IMR-90 (cell line): Measurements from ENCODE around the gene INF2. TPM values are rescaled to one million over a fixed set of nuclear protein-coding genes. Genes with fewer than 3 reads are reported as not detected.

ENCODE experiments used
- ATAC-seq: fragments of 200-7000 bp; cut with Tn5 transposase; 2 replicates; pipeline ENCODE4 v1.9.1; 2020; ENCODE audit warnings: low read depth, mild to moderate bottlenecking, moderate library complexity
- BruUV-seq: library from RNA; stranded (reverse); fragments of 400-500 nt; replicated peaks from 2 replicates; lab custom pipeline; 2021; lab: Mats Ljungman, UMichigan
- CTCF ChIA-PET: fragments of 300-600 bp; formaldehyde crosslinking; extraction: SDS; loops from one replicate; lab custom pipeline; 2021; ENCODE audit warnings: antibody characterized with exemption; lab: Yijun Ruan, JAX
- POLR2A ChIA-PET: fragments of 300-600 bp; sonication (Branson Sonifier 250); formaldehyde crosslinking; loops from one replicate; lab custom pipeline; 2022; ENCODE audit warnings: antibody characterized with exemption; ENCODE audit not compliant: unreplicated experiment; lab: Charles Lee
- DNase-seq: peaks from one replicate; pipeline ENCODE4 v3.0.0; 2013
- H2AFZ ChIP-seq: replicated peaks from 2 replicates; pipeline ENCODE3; 2013; ENCODE audit warnings: low read length, mild to moderate bottlenecking; ENCODE audit not compliant: poor library complexity
- H2AK5ac ChIP-seq: 2 replicates; pipeline ENCODE4 v1.6.1; 2013; ENCODE audit warnings: low read depth, low read length, inconsistent platforms
- H2AK9ac ChIP-seq: replicated peaks from 2 replicates; pipeline ENCODE3; 2013; ENCODE audit warnings: mild to moderate bottlenecking, low read depth, low read length, moderate library complexity; ENCODE audit not compliant: poor library complexity
- H2BK120ac ChIP-seq: 2 replicates; pipeline ENCODE4 v1.6.1; 2013; ENCODE audit warnings: low read depth, low read length, inconsistent platforms
- H2BK15ac ChIP-seq: 3 replicates; pipeline ENCODE4 v1.6.1; 2013; ENCODE audit warnings: low read depth, low read length, inconsistent platforms
- H2BK20ac ChIP-seq: 2 replicates; pipeline ENCODE4 v1.6.1; 2013; ENCODE audit warnings: low read depth, mild to moderate bottlenecking, inconsistent platforms, low read length, moderate library complexity
- H2BK5ac ChIP-seq: 2 replicates; pipeline ENCODE4 v1.6.1; 2013; ENCODE audit warnings: mild to moderate bottlenecking, low read depth, low read length, inconsistent platforms; ENCODE audit not compliant: poor library complexity, severe bottlenecking
- H3K14ac ChIP-seq: replicated peaks from 2 replicates; pipeline ENCODE4 v1.6.1; 2013; ENCODE audit warnings: low read depth, low read length, inconsistent platforms
- H3K18ac ChIP-seq: 2 replicates; pipeline ENCODE4 v1.6.1; 2013; ENCODE audit warnings: low read depth, low read length, control low read depth
- H3K23ac ChIP-seq: 2 replicates; pipeline ENCODE4 v1.6.1; 2013; ENCODE audit warnings: low read depth, low read length, inconsistent platforms
- H3K27ac ChIP-seq: 2 replicates; pipeline ENCODE4 v1.5.1; 2013; ENCODE audit warnings: mild to moderate bottlenecking, control low read depth, low read length; ENCODE audit not compliant: insufficient read depth
- H3K27me3 ChIP-seq: 2 replicates; pipeline ENCODE4 v1.6.1; 2013; ENCODE audit warnings: low read length; ENCODE audit not compliant: control insufficient read depth, insufficient read depth
- H3K36me3 ChIP-seq: 2 replicates; pipeline ENCODE4 v1.6.1; 2013; ENCODE audit warnings: low read length, mixed read lengths; ENCODE audit not compliant: control insufficient read depth, insufficient read depth
- H3K4ac ChIP-seq: 2 replicates; pipeline ENCODE4 v1.6.1; 2013; ENCODE audit warnings: low read depth, low read length, inconsistent platforms
- H3K4me1 ChIP-seq: 2 replicates; pipeline ENCODE4 v1.6.1; 2013; ENCODE audit warnings: low read length, mixed read lengths; ENCODE audit not compliant: control insufficient read depth, insufficient read depth
- H3K4me2 ChIP-seq: 2 replicates; pipeline ENCODE4 v1.6.1; 2013; ENCODE audit warnings: low read depth, mild to moderate bottlenecking, control low read depth, low read length, moderate library complexity
- H3K4me3 ChIP-seq: 2 replicates; pipeline ENCODE4 v1.5.1; 2013; ENCODE audit warnings: low read depth, mild to moderate bottlenecking, control low read depth, low read length, moderate library complexity; ENCODE audit not compliant: insufficient read depth
- H3K56ac ChIP-seq: 2 replicates; pipeline ENCODE4 v1.6.1; 2013; ENCODE audit warnings: low read length, inconsistent platforms; ENCODE audit not compliant: insufficient read depth; ENCODE audit errors: extremely low read depth
- H3K79me1 ChIP-seq, 2 experiments: 2 replicates each; pipeline ENCODE4 v1.6.1; 2013; ENCODE audit warnings: low read length in 2 of 2, inconsistent platforms in 1 of 2, low read depth in 1 of 2
- H3K9ac ChIP-seq: 2 replicates; pipeline ENCODE4 v1.6.1; 2013; ENCODE audit warnings: low read depth, low read length, control low read depth
- H3K9me1 ChIP-seq: 2 replicates; pipeline ENCODE4 v1.6.1; 2013; ENCODE audit warnings: low read length, inconsistent platforms; ENCODE audit not compliant: insufficient read depth
- H3K9me3 ChIP-seq: 2 replicates; pipeline ENCODE4 v1.6.1; 2013; ENCODE audit warnings: low read length; ENCODE audit not compliant: control insufficient read depth, insufficient read depth
- H4K20me1 ChIP-seq: 2 replicates; pipeline ENCODE4 v1.6.1; 2013; ENCODE audit warnings: low read length, inconsistent platforms; ENCODE audit not compliant: insufficient read depth
- H4K5ac ChIP-seq: 2 replicates; pipeline ENCODE4 v1.6.1; 2013; ENCODE audit warnings: mild to moderate bottlenecking, low read depth, low read length, control low read depth
- H4K8ac ChIP-seq, 2 experiments: 2 replicates each; pipeline ENCODE4 v1.6.1; 2013; ENCODE audit warnings: low read depth in 2 of 2, low read length in 2 of 2, control low read depth in 1 of 2, inconsistent platforms in 1 of 2
- H4K91ac ChIP-seq: 2 replicates; pipeline ENCODE4 v1.6.1; 2013; ENCODE audit warnings: low read depth, low read length, inconsistent platforms; ENCODE audit not compliant: insufficient read depth
- BHLHE40 ChIP-seq: fragments of 150-350 bp; IDR thresholded peaks from 2 replicates; pipeline ENCODE4 v1.6.1; 2016; ENCODE audit warnings: mild to moderate bottlenecking, low read depth, low read length
- CEBPB ChIP-seq: IDR thresholded peaks from 2 replicates; pipeline ENCODE4 v1.6.1; 2012; ENCODE audit warnings: low read depth, low read length, improper control_type of control experiment
- CHD1 ChIP-seq: IDR thresholded peaks from 2 replicates; pipeline ENCODE4 v1.6.1; 2012; ENCODE audit warnings: low read depth, low read length, improper control_type of control experiment
- FOS ChIP-seq: fragments of 150-350 bp; IDR thresholded peaks from 2 replicates; pipeline ENCODE4 v1.6.1; 2016; ENCODE audit warnings: low read depth, low read length
- MAFK ChIP-seq: IDR thresholded peaks from 2 replicates; pipeline ENCODE4 v1.6.1; 2012; ENCODE audit warnings: low read depth, low read length, improper control_type of control experiment
- MAZ ChIP-seq: IDR thresholded peaks from 2 replicates; pipeline ENCODE4 v1.6.1; 2012; ENCODE audit warnings: low read depth, mild to moderate bottlenecking, low read length, improper control_type of control experiment, moderate library complexity, borderline replicate concordance
- MXI1 ChIP-seq: IDR thresholded peaks from 2 replicates; pipeline ENCODE4 v1.6.1; 2012; ENCODE audit warnings: low read depth, mild to moderate bottlenecking, low read length, moderate library complexity, borderline replicate concordance
- NFE2L2 ChIP-seq: fragments of 150-350 bp; IDR thresholded peaks from 2 replicates; pipeline ENCODE4 v1.6.1; 2016; ENCODE audit warnings: low read depth, mild to moderate bottlenecking, low read length
- POLR2A ChIP-seq: IDR thresholded peaks from 2 replicates; pipeline ENCODE4 v1.6.1; 2012; ENCODE audit warnings: mild to moderate bottlenecking, low read depth, low read length
- RAD21 ChIP-seq: IDR thresholded peaks from 2 replicates; pipeline ENCODE4 v1.6.1; 2012; ENCODE audit warnings: low read length, improper control_type of control experiment
- RCOR1 ChIP-seq: IDR thresholded peaks from 2 replicates; pipeline ENCODE4 v1.6.1; 2012; ENCODE audit warnings: mild to moderate bottlenecking, low read length, improper control_type of control experiment; ENCODE audit not compliant: insufficient replicate concordance
- RFX5 ChIP-seq: IDR thresholded peaks from 2 replicates; pipeline ENCODE4 v1.8.0; 2012; ENCODE audit warnings: low read depth, mild to moderate bottlenecking, low read length, moderate library complexity
- SMC3 ChIP-seq: fragments of 150-350 bp; IDR thresholded peaks from 2 replicates; pipeline ENCODE4 v1.6.1; 2016; ENCODE audit warnings: low read depth, mild to moderate bottlenecking, antibody characterized with exemption, low read length, moderate library complexity
- WGBS, 2 experiments: methylation state at CpG; one replicate each; pipeline versions ENCODE4 v1.1.5 to v1.1.7; 2013; ENCODE audit warnings: missing lambda C conversion rate in 2 of 2; ENCODE audit not compliant: insufficient read length in 1 of 2; ENCODE audit errors: extremely low coverage in 2 of 2; 5-methylcytosine and 5-hydroxymethylcytosine counted together
- dilution Hi-C: fragments of 300-500 bp; cut with HindIII; formaldehyde crosslinking; loops from one replicate; pipeline ENCODE4 v1.14.3; 2018; ENCODE audit warnings: low sequenced_read_pairs; ENCODE audit not compliant: unreplicated experiment
- in situ Hi-C: fragments of 300-500 bp; cut with MboI; formaldehyde crosslinking; loops from 3 replicates; pipeline ENCODE4 v1.14.3; 2019; ENCODE audit warnings: low sequenced_read_pairs, inconsistent platforms, mixed read lengths
- intact Hi-C: fragments of 100-400 bp; cut with micrococcal nuclease; formaldehyde crosslinking; loops from 2 replicates; pipeline ENCODE4 v1.10.0; 2022
- polyA plus RNA-seq, 3 experiments: library from polyadenylated mRNA; depleted of rRNA; stranded (reverse); fragments of >200 nt; gene quantifications; 2 replicates each; pipeline ENCODE4 v1.2.3, GENCODE V29; 2012; ENCODE audit warnings: low replicate concordance in 1 of 3
- total RNA-seq: library from RNA; depleted of rRNA; stranded (reverse); fragments of >200 nt; gene quantifications from 2 replicates; pipeline ENCODE4 v1.2.3, GENCODE V29; 2012
- TF ChIP-seq, protein P1 (sequence below): fragments of 150-350 bp; IDR thresholded peaks from 2 replicates; pipeline ENCODE4 v1.6.1; 2016; ENCODE audit warnings: low read depth, mild to moderate bottlenecking, low read length, moderate library complexity, borderline replicate concordance
- TF ChIP-seq, protein P2 (sequence below): conservative IDR thresholded peaks from 2 replicates; pipeline ENCODE4 v1.5.1; 2012; ENCODE audit warnings: mild to moderate bottlenecking, low read depth, low read length, improper control_type of control experiment
- TF ChIP-seq, protein P3 (sequence below): fragments of 150-350 bp; IDR thresholded peaks from 2 replicates; pipeline ENCODE4 v1.6.1; 2017; ENCODE audit warnings: mild to moderate bottlenecking, antibody characterized with exemption, low read length, low read depth

The INF2 gene
- total and polyA plus RNA-seq, 2 of the 4 experiments (the other 2 are of a cell fraction): 16.8 to 62.1 TPM

DNA sequence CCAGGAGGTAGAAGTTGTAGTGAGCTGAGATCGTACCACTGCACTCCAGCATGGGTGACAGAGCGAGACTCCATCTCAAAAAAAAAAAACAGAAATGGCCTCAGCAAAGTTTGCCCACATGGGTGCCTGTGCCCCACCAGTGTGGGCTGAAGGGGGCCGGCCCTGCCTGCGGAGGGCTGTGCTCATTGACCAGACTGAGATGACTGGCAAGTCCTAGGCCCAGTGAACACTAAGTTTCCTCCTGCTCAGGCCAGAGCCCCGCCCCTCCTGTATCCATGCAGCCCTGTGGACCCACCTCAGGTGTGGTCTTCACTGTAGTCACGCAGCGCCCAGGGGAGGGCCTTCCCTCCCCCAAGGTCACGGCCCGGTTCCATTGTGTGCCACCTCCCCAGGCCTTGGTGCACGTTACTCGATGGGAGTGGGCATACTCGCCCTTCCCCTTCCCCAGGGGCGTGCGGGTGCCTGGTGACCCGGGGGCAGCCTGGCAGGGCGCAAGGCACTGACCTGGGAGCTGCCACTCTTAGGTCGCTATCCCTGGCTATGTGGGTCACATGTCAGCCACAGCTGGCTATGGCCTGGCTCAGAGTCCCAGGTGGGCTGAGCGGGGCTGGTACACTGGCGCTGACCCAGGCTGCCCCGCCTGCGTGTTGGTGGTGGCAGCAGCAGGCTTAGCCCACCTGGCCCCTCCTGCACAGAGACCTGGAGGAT is 16.1 kb downstream of the INF2 start:
- CTCF ChIA-PET: no interaction called here
- no peak overlapping the region for H2BK120ac ChIP-seq
- no peak overlapping the region for H3K56ac ChIP-seq
- no peaks in the 10 kb centered on the region for H3K9me1 ChIP-seq
- no TSS peak for BruUV-seq
- H2BK15ac ChIP-seq: no peak overlapping the region
- H3K27ac ChIP-seq: no peak overlapping the region
- no peaks in the 10 kb centered on the region for H3K27me3 ChIP-seq
- no peak overlapping the region for H2AK9ac ChIP-seq
- H3K14ac ChIP-seq: no peak overlapping the region
- dilution Hi-C loops: no loop called here
- no peak overlapping the region for H3K4me2 ChIP-seq
- H2AFZ ChIP-seq: peak overlapping the region; percentile 32
- no peak overlapping the region for H2BK20ac ChIP-seq
- H3K9ac ChIP-seq: no peak overlapping the region
- H4K5ac ChIP-seq: no peak overlapping the region
- in situ Hi-C loops: loop anchor here (5.0 kb wide), 1 partner anchor 48 kb away; no protein-coding TSS in a partner anchor
- no peak overlapping the region for H3K4ac ChIP-seq
- no peak overlapping the region for H3K18ac ChIP-seq
- TF ChIP-seq MXI1: no peak
- no peak for TF ChIP-seq SMC3
- no peak for TF ChIP-seq CHD1
- TF ChIP-seq RFX5: no peak
- no peak for TF ChIP-seq CEBPB
- no peak for TF ChIP-seq BHLHE40
- no peak for TF ChIP-seq POLR2A
- TF ChIP-seq MAFK: no peak
- TF ChIP-seq, protein P1, sequence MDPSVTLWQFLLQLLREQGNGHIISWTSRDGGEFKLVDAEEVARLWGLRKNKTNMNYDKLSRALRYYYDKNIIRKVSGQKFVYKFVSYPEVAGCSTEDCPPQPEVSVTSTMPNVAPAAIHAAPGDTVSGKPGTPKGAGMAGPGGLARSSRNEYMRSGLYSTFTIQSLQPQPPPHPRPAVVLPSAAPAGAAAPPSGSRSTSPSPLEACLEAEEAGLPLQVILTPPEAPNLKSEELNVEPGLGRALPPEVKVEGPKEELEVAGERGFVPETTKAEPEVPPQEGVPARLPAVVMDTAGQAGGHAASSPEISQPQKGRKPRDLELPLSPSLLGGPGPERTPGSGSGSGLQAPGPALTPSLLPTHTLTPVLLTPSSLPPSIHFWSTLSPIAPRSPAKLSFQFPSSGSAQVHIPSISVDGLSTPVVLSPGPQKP: no peak
- TF ChIP-seq, protein P2, sequence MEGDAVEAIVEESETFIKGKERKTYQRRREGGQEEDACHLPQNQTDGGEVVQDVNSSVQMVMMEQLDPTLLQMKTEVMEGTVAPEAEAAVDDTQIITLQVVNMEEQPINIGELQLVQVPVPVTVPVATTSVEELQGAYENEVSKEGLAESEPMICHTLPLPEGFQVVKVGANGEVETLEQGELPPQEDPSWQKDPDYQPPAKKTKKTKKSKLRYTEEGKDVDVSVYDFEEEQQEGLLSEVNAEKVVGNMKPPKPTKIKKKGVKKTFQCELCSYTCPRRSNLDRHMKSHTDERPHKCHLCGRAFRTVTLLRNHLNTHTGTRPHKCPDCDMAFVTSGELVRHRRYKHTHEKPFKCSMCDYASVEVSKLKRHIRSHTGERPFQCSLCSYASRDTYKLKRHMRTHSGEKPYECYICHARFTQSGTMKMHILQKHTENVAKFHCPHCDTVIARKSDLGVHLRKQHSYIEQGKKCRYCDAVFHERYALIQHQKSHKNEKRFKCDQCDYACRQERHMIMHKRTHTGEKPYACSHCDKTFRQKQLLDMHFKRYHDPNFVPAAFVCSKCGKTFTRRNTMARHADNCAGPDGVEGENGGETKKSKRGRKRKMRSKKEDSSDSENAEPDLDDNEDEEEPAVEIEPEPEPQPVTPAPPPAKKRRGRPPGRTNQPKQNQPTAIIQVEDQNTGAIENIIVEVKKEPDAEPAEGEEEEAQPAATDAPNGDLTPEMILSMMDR: no peak
- no peak for TF ChIP-seq NFE2L2
- TF ChIP-seq, protein P3, sequence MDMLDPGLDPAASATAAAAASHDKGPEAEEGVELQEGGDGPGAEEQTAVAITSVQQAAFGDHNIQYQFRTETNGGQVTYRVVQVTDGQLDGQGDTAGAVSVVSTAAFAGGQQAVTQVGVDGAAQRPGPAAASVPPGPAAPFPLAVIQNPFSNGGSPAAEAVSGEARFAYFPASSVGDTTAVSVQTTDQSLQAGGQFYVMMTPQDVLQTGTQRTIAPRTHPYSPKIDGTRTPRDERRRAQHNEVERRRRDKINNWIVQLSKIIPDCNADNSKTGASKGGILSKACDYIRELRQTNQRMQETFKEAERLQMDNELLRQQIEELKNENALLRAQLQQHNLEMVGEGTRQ: no peak
- no peak for TF ChIP-seq MAZ
- no peak for TF ChIP-seq RCOR1
- no peak for TF ChIP-seq FOS
- TF ChIP-seq RAD21: no peak
- H3K4me1 ChIP-seq: peaks cover 4% of the 10 kb centered on the region; the same call in 1 of the 2 replicates
- ATAC-seq (no peak), DNase-seq (peak; percentile 19)
- H3K79me1 ChIP-seq: peaks cover 3 to 38% of the 10 kb centered on the region in 2 experiments; a peak in 2 of 4 replicates
- no peaks in the 10 kb centered on the region for H3K9me3 ChIP-seq
- intact Hi-C loops: no loop called here
- no peak overlapping the region for H2BK5ac ChIP-seq
- WGBS, 2 experiments: 98% methylated on average over 8 of the region's 21 CpGs; no CpG with 5 or more reads in 1 of the 2 experiments
- POLR2A ChIA-PET: no interaction called here
- H3K23ac ChIP-seq: no peak overlapping the region
- peaks cover 60% of the 10 kb centered on the region for H3K36me3 ChIP-seq
- H4K91ac ChIP-seq: no peak overlapping the region
- no peak overlapping the region for H4K8ac ChIP-seq
- no peak overlapping the region for H3K4me3 ChIP-seq
- H2AK5ac ChIP-seq: no peak overlapping the region
- H4K20me1 ChIP-seq: peaks cover 46% of the 10 kb centered on the region
